Measurements from ENCODE around the gene ARHGEF6. TPM values are rescaled to one million over a fixed set of nuclear protein-coding genes. Genes with fewer than 3 reads are reported as not detected.

ARHGEF6 gene
- total and polyA plus RNA-seq, 7 donors, result 11.4 to 70.5 (median 25.4) TPM

GRCh38 chrX:136789856-136790255 is 9.1 kb upstream of the ARHGEF6 start:
- intact Hi-C loops (cut with DNase I), result loop anchor here in 1 of 2 donors (10.0 kb wide), 1 partner anchor 65 kb away; no protein-coding TSS in a partner anchor
- Histone ChIP-seq H3K4me1 (no peaks in the 10 kb centered on the region), H3K4me3 (no peak overlapping the region), H3K9me3 (no peaks in the 10 kb centered on the region), H3K36me3 (ENCODE audit: insufficient read depth in 1 of 2, low read depth in 1 of 2) (no peaks in the 10 kb centered on the region), H3K27ac (no peak overlapping the region), H3K27me3 (ENCODE audit: insufficient read depth in 3 of 3, low read length in 2 of 3) (no peaks in the 10 kb centered on the region)
- ATAC-seq (no peak), DNase-seq (no peak)
- 37 to 60% (median 59%) methylated on average over 4 of the region's 4 CpGs for WGBS, 3 donors
- TF ChIP-seq CTCF (IDR thresholded peaks at IDR 0.05), result no peak

GRCh38 chrX:136784231-136784630 is 3.5 kb upstream of the ARHGEF6 start:
- no peak overlapping the region for H3K4me3 ChIP-seq
- no peaks in the 10 kb centered on the region for H3K9me3 ChIP-seq
- TF ChIP-seq CTCF (IDR thresholded peaks at IDR 0.05), result no peak
- no peak for ATAC-seq
- intact Hi-C loops (cut with DNase I), result loop anchor here in 1 of 2 donors (10.0 kb wide), 1 partner anchor 59 kb away; no protein-coding TSS in a partner anchor
- 81 to 86% (median 83%) methylated on average over 1 of the region's 1 CpG for WGBS, 3 donors
- H3K4me1 ChIP-seq, result no peaks in the 10 kb centered on the region
- H3K36me3 ChIP-seq (ENCODE audit: insufficient read depth in 1 of 2, low read depth in 1 of 2), result no peaks in the 10 kb centered on the region
- DNase-seq, result no peak
- H3K27ac ChIP-seq, result no peak overlapping the region
- no peaks in the 10 kb centered on the region for H3K27me3 ChIP-seq (ENCODE audit: insufficient read depth in 3 of 3, low read length in 2 of 3)

- H3K36me3 ChIP-seq (ENCODE audit: insufficient read depth in 1 of 2, low read depth in 1 of 2), result no peaks in the 10 kb centered on the region
- no peaks in the 10 kb centered on the region for H3K4me1 ChIP-seq
- no peak overlapping the region for H3K27ac ChIP-seq
- ATAC-seq (no peak), DNase-seq (no peak)
- no peaks in the 10 kb centered on the region for H3K9me3 ChIP-seq
- no peak overlapping the region for H3K4me3 ChIP-seq
- intact Hi-C loops (cut with DNase I), result loop anchor here in 1 of 2 donors (10.0 kb wide), 1 partner anchor 58 kb away; no protein-coding TSS in a partner anchor
- H3K27me3 ChIP-seq (ENCODE audit: insufficient read depth in 3 of 3, low read length in 2 of 3), result no peaks in the 10 kb centered on the region
- no peak for TF ChIP-seq CTCF (IDR thresholded peaks at IDR 0.05)
Measured at GRCh38 chrX:136783159-136783558, 2.4 kb upstream of the ARHGEF6 start.

- peak overlapping the region; percentile 63 for H3K4me3 ChIP-seq
- H3K9me3 ChIP-seq, result no peaks in the 10 kb centered on the region
- ATAC-seq (peak; percentile 73 to 89 (median 86)), DNase-seq (peak; percentile 15 to 53)
- H3K27ac ChIP-seq, result peak overlapping the region; percentile 79
- intact Hi-C loops (cut with DNase I), result loop anchor here in 1 of 2 donors (10.0 kb wide), 1 partner anchor 56 kb away; no protein-coding TSS in a partner anchor
- H3K36me3 ChIP-seq (ENCODE audit: insufficient read depth in 1 of 2, low read depth in 1 of 2), result no peaks in the 10 kb centered on the region
- no peaks in the 10 kb centered on the region for H3K27me3 ChIP-seq (ENCODE audit: insufficient read depth in 3 of 3, low read length in 2 of 3)
- no peaks in the 10 kb centered on the region for H3K4me1 ChIP-seq
- no peak for TF ChIP-seq CTCF (IDR thresholded peaks at IDR 0.05)
- WGBS, 3 donors, result 0 to 24% (median 2%) methylated on average over 9 of the region's 9 CpGs
Measured at GRCh38 chrX:136781180-136781797, 557 bp upstream of the ARHGEF6 start.

All from psoas muscle (tissue), 8 donors.